HG03378 (cell line): Measurements from ENCODE around the gene U2SURP.
"Not testable (repeated sequence)": the region's sequence is repeated elsewhere in the genome, so short reads cannot be mapped to it uniquely, and the experiment has no call there.

Source experiments
- ATAC-seq: cut with Tn5 transposase; IDR thresholded peaks from one replicate; pipeline ENCODE4 v1.9.1; 2021; ENCODE audit warnings: mild to moderate bottlenecking, moderate library complexity; ENCODE audit not compliant: unreplicated experiment

Gene U2SURP

GRCh38 chr3:143068059-143068458 lies 66.7 kb downstream of the U2SURP start:
- ATAC-seq: no peak

DNA sequence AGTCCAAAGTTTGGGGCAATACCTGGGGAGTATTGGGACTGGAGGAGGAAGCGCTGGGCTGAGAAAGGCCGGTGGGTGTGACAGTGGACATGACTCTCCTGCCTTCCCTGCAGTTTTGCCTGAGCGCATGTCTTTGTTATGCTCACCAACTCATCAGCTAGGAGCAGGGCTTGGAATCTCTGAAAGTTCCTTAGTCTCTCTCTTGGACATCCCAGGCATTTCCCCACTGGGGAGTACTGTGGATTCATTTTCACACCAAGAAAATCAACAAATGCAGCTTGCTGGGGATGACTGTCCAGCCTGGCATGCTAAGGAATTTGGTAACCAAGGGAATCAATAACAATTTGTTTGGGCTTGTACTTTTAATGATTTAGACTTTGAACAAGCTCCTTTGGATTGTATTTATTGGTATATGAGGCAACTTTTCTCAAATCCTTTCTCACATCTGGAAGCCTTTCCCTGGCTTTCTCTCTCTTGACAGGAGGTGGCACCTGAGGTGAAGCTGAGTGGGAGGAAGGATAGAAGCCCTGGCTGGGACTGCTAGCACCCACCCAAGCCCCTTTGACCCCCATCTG lies 69.7 kb downstream of the U2SURP start:
- no peak for ATAC-seq

DNA sequence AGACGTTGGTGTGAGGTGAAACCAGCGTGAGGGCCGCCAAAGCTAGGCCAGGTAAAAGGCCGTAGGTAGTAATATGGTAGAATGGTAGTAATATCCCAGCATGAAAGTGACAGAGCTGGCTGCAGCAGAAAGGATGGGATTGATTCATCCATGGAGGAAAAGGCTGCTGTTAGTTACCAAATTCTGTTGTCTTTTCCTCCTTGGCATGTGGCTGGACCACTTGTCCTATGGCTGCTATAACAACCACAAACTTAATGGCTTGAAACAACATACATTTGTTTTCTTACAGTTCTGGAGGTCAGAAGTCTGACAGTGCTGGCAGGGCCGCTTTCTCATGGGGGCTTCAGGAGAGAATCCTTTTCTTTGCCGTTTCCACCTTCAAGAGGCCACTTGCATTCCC lies 70.4 kb downstream of the U2SURP start:
- ATAC-seq: no peak

DNA sequence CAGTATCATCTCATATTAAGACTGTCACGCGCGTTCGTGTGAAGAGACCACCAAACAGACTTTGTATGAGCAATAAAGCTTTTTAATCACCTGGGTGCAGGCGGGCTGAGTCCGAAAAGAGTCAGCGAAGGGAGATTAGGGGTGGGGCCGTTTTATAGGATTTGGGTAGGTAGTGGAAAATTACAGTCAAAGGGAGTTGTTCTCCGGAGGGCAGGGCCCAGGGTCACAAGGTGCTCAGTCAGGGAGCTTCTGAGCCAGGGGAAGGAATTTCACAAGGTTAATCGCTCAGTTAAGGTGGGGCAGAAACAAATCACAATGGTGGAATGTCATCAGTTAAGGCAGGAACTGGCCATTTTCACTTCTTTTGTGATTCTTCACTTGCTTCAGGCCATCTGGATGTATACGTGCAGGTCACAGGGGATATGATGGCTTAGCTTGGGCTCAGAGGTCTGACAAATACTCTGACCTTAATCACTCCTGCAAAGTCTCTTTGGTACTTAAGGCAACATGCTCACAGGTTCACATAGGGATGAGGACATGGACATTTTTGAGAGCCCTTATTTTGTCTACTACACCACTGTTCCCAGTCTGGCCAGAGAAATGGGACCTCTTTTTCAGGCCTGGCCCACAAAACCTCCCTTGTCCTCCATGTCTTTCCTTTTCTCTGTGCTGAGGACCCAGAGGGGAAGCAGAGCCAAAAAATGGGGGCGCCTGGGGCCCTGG lies 71.1 kb downstream of the U2SURP start:
- ATAC-seq: not testable (repeated sequence)

DNA sequence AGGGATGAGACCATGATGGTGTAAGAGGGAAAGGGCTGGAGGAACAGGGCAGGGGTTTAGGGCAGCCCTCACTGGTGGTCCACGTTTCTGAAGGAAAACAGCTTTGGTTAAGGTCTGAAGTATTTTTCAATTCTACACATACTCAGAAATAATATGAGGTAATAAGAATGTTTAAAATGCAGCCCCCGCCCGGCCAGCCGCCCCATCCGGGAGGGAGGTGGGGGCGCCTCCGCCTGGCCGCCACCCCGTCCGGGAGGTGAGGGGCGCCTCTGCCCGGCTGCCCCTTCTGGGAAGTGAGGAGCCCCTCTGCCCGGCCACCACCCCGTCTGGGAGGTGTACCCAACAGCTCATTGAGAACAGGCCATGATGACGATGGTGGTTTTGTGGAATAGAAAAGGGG lies 72.2 kb downstream of the U2SURP start:
- ATAC-seq: not testable (repeated sequence)

GRCh38 chr3:143073983-143074382 lies 72.6 kb downstream of the U2SURP start:
- ATAC-seq: not testable (repeated sequence)

GRCh38 chr3:143078883-143079282 lies 77.5 kb downstream of the U2SURP start:
- no peak for ATAC-seq

- no peak for ATAC-seq
Observed at GRCh38 chr3:143080196-143080595, 78.8 kb downstream of the U2SURP start.

DNA sequence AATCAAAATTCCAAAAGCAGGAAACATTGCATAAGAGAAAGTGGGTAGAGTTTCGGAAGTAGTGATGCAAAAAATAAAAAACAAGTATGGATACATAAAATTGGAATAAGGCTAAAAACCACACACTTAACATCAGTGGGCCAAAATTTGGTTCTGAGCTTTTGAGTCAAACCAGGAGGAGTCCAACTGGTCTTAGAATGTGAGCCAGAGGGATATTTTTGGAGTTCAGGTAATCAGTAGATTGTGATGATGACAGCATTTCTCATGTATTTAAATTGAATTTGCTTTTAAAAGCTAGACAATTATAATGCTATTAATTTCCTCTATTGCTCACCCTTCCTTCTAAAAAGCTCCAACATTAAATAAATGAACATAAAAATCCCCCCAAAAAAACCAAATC lies 80.0 kb downstream of the U2SURP start:
- ATAC-seq: no peak

DNA sequence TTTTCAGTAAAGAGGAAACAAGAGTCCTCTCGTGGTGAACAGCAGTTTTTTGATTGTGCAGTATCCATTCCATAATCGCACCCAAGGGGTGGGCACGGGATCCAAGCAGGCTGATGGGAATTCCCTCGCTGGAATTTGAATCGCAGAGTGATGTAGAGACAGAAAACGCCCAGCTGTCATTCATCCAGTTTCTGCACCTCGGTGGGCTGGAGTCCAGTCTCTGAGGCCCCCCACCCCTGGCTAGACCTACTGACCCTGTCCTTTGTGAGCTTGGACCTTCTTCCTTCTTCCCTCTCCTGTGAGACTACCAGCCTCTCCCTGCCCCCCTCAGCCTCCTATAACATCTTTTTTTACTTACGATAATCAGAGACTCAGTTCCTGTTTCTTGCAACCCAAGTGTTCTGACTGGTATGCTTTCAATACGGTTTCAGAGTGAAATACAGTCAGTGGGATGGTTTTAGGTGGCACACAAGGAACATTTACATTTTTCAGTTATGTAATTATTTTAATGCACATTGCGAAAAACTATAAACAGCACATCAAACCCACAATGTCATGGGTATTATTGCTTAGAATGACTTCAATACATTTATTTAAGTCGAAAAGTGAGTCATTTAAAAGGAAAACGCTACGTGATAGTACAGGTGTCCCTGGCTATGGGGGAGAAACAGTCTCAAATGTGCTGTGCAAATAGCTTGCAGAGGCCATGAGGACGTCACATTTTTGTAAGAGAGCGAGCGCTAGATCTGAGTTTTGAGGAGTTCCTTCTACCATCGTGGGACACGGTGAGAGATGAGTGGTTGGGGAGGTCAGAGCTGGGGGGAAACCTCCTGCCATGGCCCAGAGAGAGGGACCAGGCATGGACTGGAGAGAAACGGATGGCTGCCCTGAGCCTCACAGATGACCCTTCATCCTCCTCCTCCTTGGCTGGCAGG lies 80.7 kb downstream of the U2SURP start:
- ATAC-seq: peak; percentile 82

GRCh38 chr3:143083781-143084180 lies 82.4 kb downstream of the U2SURP start:
- no peak for ATAC-seq

DNA sequence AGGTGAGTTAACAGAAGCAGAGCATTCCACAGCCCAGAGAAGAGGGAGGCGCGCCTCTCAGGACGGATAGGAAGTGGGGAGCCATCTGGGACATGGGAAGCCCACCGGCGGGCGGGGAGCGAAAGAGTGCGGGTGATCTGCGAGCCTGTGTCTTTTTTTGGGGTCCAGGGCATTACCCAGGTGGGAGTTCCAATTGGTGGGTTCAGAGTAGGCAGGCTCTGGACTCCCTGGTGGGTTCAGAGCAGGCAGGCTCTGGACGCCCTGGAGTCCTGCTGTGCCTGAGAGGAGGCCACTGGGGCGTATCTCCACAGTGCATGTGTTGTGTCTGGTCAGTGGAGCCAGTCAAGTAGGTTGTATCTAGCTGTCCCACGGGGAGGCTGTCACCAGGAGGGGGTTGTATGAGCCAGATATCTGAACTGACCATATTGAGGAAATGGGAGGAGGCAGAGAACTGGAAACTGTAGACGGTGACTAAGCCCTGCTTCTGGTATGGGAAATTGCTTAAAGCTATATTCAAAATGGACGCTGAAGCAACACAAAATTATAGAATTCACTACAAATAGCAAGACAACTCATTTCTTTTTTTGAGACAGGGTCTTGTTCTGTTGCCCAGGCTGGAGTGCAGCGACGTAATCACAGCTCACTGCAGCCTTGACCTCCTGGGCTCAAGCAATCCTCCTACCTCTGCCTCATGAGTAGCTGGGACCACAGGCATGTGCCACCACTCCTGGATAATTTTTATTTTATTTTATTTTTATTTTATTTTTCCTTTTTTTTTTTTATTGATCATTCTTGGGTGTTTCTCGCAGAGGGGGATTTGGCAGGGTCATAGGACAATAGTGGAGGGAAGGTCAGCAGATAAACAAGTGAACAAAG lies 83.7 kb downstream of the U2SURP start:
- peak; percentile 71 for ATAC-seq

DNA sequence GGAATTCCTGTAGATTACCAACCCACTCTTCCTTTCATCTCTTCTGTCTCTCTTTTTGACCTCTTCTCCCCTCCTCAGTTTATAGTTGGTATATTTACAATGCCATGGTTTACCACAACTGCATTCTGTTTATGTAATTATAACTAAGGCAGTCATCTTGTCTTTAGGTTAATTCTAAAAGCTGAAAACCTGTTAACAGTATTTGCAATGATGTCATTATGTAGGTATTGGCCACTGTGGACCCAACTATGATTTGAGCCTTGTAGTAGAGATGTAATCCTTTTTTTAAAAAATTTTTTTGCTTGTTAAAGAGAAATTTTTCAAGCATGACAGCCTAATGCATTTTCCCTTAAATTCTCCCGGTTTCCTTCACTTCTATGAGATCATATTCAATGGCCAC lies 87.5 kb downstream of the U2SURP start:
- ATAC-seq: no peak

DNA sequence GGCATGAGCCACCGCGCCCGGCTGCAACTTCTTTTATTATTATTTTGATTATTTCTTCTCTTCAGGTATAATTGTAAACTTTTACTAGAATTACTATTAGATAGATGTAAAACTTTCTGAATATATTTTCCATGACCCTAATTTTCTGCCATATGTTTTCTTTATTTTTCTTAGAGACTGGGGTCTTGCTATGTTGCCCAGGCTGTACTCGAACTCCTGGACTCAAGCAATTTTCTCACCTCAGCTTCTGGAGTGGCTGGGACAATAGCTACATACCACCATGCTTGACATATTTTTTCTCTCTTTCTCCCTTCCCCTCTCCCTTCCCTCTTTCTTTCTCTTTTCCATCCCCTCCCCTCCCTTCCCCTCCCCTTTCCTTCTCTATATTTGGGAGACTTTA lies 88.6 kb downstream of the U2SURP start:
- ATAC-seq: no peak

DNA sequence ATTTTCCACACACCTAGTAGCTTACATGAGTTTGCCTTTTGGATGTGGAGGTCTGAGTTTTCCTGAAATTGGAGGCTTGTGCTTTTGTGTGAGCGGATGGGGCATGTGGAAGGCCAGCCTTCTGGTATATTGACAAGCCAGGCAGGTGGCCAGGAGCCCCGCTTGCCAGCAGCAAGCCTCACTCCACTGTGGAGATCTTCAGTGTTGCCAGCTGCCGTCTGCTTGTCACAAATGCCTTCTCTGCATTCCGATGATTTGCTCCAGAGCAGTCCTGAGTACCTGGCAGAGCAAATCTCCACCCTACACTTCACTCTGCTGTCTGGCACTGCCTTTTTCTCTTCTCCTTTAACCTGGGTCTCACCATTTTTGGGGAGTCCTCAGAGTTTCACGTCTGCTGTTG lies 89.1 kb downstream of the U2SURP start:
- ATAC-seq: no peak

DNA sequence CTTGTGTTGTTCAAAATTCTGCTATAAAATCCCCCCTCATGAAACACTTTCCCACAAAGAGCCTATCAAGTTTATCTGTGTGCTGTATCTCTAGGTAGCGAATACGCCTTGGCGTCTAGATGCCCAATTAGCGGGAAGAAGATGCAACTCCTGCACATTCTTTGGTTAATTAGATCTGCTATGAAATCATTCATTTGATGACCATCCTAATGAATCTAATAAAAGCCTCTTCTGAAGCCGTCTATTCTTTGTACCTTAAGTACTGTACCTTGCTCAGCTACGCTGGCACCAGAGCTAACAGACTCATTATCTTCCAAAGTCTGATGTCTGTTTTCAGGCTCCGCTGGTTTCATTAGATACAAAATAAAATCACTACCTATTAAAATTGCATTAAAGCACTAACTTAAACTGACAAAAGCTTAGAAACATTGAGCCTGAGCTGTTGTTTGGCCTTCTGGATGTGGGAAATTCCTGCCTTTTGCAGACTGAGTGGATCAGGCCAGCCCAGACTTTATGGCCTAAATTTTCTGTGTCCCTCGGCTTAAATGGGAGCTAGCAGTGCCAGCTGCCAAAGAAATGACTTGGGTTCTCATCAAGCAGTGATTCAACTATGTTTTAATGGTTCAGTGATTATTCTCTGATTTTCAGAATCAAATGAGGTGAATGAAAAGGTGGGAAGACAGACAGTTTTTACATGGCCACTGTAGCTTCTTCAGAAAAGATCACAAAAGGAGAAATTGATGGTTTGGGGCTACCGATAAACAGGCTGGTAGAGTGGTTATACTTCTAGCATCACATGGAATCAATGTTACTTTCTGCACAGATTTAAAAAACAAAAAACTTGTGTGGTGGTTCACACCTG lies 89.8 kb downstream of the U2SURP start:
- no peak for ATAC-seq

DNA sequence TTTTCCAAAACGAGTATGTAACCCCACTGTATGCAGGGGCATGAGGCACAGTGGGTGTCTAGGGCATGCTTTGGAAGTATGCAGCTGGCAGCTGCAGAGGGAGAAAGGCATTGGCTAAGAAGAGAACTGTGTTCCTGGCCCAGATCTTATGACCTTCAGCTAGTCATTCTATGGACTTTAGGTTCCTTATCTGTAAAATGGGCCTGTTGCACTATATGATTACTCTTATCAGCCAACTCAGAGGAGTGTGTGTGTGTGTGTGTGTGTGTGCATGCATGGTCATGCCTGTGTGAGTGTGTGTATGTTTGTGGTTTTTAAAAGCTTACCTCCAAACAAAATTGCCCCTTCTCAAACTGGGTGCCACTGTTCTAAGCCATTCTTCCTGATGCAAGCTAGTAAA lies 90.8 kb downstream of the U2SURP start:
- no peak for ATAC-seq

GRCh38 chr3:143095813-143096212 lies 94.4 kb downstream of the U2SURP start:
- ATAC-seq: no peak

DNA sequence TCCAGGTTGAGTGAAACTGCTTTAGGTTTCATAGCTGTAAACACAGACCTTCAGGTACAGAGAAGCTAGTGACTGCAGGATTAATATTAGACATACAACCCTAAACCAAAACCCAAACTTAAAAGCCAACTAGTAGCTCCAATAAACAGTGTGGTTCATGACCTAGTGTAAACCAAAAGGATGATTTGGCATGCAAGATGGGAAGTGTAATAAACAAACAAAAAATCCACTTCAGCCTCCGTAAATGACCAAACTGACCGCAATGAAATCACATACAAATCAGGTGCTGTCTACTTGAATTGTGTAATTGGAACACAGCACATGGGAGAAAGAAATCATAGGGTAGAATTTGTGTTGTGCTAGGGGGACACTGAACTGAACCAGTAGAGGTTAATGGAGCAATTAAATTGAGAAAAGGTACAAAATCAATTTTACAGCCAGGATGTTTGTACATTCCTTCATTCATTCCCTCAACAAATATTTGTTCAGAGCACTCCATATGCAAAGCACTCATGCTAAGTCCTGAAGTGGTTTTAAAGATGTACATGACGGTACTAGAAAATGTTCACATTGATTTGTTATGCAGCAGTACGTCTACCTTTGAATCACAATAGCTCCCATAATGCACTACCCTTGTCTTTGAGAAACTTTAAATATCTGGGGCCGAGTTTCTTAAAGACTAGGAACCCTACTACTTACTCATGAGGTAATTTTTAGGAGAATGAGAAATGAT lies 96.8 kb downstream of the U2SURP start:
- no peak for ATAC-seq
